GM19238 (cell line): ENCODE measurements around the gene DOCK1.
"Not testable (repeated sequence)": the region's sequence is repeated elsewhere in the genome, so short reads cannot be mapped to it uniquely, and the experiment has no call there.

ENCODE experiments used
- DNase-seq: peaks from one replicate; pipeline ENCODE4 v3.0.0; 2011; ENCODE audit warnings: low spot score; ENCODE audit not compliant: insufficient read length

DOCK1 gene

DNA sequence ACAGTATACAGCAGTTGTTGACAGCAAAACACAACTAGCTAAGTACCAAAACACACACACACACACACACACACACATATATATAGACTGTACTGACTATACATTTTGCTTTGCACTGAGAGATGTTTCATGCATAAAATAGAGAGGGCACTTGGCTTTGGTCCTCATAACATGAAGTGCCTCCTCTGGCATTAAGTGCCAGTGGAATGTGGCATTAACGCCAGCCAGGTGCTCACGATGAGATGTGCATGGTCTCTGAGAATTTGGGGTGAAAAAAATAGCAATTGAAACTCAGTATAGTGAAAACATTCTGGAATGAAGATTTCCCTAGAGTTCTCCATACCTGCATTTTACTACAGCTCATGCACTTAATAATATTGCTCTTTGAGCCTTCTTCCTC lies 361.2 kb downstream of the DOCK1 start:
- DNase-seq, result no peak

DNA sequence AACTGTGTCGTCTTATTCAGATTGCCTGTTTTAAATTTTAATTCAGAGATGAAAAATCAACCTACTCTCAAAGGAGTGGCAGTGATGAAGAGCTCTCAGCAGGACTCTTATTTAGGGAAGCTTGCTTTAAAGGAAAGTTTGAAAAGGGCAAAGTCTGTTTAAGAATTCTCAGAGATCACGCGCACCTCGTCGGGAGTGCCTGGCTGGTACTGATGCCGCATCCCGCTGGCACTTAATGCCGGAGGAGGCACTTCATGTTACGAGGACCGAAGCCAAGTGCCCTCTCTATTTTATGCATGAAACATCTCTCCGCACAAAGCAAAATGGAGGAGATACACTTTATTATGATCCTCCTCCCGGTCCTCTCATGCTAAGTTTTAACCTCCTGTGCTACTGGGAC lies 362.2 kb downstream of the DOCK1 start:
- no peak for DNase-seq

DNA sequence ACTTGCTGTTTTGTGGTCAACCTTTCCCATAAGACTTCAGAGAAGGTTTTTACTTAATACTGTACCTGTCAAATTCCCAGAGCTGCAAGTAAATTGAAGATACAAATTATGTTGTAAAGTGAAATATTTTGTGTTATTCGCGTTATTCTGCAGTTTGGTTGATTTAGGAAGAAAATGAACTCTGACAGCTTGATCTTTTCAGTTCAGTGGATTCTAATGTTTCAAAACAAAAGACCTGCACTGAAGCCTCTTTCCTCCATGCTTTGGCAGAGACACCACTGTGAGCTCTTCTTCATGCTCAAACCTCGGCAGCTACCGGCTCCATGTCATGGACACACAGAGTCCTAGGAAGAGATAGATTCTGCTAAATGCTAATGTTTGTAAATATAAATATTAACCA lies 366.8 kb downstream of the DOCK1 start:
- DNase-seq, result no peak

DNA sequence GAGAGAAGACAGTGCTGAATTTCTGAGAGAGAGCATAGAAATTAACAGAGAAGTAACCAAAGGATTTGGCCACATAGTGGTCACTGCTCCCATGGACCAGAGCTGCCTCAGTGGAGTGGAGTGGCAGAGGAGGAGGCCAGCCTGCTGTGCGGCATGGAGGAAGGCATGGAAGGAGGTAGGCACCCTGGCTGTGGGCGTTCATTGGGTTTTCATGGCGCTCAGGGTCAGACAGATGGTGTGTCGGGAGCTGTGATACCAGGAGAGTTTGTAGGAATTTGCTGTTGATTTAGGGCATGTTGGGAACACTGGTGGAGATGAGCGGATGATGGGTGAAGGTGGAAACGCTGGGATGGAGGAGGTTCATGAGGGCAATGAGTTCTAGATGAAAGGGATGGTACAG lies 370.0 kb downstream of the DOCK1 start:
- no peak for DNase-seq

DNA sequence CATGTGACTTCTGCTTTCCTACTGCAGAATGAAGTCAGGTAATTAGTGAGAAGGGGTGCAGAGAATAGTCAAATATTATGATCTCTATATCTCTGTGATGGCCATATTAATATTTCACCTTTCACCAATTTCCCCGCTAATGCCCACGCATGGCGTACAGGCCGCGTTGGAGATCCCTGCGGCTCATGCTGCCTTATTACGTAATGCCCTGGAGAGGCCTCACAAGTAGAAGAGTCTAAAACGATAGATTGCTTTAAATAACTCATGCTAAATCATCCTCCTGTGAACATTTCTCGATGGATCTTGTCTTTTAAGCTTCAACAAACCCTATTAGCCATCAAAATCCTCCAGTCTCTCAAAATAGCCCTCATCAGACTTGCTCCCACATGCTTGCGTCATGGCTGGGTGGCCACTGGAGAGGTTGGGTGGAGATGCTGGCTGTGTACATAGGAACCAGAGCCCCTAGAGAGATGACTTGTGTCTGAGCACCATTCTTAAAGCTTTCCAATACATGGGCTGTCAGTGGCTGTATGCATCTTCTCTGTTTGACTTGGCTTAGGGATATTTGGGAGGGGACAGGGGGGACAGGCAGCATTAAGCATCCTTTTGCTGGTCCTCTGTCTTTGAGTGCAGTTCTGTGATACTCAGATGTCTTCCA lies 370.7 kb downstream of the DOCK1 start:
- DNase-seq, result no peak

DNA sequence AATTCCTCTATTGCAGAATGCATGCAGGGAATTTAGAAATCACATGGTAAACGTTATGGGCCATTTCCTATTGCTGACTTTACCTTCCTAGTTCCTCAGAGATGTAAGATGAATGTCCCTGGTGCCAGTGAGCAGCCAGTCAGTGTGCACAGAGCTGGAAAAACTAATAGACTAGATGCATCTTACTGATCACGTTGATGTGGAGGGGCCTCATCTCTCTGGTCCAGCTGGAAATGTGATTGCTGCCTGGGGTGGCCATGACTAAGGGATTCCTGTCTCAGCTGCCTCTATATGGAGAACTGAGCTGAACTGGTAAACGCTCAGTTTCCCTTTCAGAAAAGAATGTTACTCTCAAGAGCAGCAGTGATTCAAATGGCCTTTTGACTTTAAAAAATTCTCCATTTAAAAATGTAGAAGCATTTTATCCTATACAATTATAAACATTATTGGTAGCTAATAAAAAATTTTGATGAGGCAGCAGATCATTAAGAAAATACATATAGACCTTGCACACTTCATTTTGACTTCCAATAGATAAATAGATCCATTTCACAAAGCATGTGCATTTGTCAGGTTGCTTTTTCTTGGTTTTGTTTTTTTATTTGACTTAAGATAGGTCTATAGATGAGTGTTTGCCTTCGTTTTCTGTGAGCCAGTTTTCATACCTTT lies 371.7 kb downstream of the DOCK1 start:
- DNase-seq, result no peak

DNA sequence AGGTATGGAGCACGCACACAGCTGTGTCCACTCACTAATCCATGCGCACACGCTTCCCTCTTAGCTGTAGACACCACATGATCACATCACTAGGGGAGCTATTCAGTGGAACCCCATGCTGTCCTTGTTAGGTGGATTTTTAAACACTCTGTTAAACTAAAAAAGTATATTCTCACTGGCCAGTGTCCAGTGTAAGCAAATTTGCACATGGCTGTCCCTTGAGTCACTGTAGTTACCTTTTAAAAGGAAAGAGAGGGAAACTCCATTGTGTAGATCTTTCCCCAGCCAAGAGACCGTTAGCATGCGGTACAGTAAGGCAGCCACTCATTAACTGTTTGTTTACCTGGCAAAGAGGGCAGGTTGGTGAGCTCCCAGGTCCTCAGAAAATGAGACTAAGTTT lies 372.8 kb downstream of the DOCK1 start:
- DNase-seq, result no peak

DNA sequence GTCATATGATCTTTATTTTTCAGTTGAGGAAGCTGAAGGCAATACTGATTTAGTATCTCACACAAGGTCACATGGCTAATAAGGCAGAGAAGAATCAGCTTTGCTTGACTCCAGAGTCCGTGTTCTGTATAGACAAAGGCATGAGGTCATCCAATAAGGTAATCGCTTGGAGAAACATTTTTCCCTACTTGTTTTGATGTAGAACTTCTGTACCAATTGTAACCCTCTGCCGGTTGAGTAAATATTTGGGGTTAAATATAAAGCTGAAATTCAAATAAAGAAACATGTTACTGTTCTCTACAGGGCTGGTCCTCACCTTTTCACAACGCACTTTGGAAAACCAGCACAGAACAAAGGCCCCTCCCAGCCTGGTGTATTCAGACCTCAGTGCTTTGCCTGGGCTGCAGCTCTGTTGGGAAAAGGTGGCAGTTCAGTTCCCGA lies 374.1 kb downstream of the DOCK1 start:
- no peak for DNase-seq

DNA sequence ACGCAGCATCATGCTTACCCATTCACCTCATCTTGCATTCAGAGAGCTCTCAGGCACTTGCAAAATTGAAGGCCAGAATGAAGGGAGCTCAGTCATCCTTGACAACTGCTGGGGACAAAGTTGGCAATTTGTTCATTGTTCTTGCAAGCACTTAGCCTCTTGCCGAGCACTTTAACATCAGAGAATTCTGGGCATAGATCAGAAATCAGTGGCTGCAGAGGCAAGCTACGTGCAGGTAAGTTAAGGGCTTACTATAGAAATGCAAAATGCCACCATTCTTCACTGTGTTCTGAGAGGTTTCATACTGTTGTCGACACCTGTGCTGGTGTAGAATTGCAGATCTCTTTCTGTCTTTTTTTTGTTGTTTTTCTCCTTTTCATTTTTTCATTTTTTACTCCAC lies 375.2 kb downstream of the DOCK1 start:
- DNase-seq, result no peak

DNA sequence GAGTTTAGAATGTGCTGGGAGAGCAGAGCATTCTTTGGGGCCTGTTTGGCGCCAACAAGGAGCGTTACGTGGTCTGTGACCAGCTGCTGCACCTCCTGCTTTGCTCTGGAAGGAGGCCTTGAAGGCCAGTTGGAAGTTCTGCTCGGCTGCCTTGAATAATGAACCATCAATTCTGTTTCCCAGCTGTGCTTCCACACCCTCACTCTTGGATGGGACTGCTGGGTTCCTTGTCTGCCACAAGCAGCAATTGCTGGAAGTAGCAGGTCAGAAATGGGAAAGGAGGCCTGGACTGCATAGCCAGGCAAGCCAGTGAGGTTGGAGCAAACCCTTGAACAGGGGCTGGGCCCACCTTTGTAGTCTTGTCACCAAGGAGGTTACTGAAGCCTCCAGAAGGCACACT lies 377.8 kb downstream of the DOCK1 start:
- DNase-seq, result no peak

DNA sequence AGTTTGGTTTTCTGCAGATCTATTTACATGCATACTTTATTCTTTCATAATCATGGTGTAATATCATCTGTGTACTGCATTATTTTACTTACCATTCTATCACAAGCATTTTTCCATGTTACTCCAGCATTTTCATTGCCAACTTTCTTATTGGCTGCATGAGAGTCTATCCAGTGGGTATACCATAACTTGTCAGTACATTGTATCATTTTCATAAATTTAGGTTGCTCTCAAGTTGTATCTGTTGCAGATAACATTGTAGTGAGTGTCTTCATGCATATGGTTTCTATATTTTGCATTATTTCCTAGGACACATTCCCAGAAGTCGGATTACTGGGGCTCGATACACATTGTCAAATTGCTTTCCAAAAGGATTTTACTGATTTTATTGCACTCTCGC lies 378.3 kb downstream of the DOCK1 start:
- DNase-seq, result no peak

DNA sequence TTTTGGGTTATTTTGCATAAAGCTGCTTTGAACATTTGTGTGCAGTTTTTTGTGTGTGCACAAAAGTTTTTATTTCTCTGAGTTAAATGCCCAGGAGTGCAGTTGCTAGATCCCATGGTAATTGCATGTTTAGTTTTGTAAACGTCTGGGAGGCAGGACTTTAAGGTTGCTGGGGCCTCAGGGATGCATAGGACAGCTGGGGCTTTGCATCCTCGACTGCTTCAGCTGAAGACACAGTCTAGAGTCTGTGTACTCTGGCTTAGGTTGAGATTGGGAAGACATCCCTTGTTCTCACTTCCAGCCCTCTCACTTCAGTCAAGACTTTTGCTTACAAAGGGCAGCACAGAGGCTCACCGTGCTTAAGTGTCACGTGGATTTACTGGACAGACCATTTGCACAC lies 385.6 kb downstream of the DOCK1 start:
- no peak for DNase-seq

DNA sequence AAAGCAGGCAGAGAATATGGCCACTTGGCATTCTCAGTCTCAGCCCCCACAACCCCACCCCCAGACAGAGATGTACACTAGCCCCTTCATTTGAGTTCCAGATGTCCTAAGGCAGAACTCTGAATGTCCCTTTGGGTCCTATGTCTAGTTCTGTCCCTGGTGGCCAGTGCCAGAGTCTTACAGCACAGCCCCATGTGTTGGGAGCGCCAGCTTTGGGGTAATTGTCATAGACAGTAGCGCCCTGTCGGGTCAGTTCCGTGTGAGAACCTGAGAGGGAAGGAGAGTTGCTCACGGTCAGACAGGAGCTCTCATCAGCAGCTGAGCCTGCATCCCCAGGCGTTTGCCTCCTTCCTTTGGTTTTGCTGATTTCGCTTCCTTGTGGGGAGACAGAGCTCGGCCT lies 386.1 kb downstream of the DOCK1 start:
- no peak for DNase-seq

DNA sequence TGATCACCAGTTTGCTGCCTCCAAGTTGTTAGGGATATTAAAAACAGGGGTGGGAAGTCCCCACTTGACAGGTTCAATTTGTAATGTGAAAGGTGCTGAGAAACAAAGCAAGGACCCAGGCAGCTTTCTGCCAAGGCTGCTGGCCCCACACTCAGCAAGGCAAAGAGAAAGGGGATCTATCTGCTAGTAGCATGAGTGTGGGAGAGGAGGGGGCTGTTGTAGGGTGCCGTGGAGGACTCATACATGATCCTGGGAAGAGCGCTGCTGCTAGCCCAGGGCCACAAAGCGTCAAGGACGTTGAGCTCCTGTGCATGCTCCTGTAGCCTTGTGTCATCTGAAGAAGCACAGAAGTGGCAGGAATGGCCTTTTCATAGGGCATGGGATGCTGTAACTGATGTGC lies 387.7 kb downstream of the DOCK1 start:
- DNase-seq, result no peak

DNA sequence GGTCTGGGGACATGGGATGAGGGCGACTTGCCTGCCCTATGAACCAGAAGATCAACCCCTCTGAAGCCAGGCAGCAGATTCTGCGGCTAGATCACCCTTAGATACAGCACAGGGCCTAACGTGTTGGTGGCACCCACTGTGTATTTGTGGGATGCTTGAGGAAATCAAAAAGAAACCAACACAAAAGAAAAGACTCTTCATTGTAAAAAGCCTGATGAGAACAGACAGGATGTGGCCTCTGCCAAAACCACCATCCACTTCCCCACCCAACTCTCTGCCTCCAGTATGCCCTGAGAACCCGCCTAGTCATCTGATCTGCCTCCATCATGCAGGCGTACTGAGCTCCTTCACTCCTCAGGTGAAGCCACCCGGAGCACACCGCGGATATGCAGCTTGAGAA lies 388.4 kb downstream of the DOCK1 start:
- DNase-seq, result no peak

DNA sequence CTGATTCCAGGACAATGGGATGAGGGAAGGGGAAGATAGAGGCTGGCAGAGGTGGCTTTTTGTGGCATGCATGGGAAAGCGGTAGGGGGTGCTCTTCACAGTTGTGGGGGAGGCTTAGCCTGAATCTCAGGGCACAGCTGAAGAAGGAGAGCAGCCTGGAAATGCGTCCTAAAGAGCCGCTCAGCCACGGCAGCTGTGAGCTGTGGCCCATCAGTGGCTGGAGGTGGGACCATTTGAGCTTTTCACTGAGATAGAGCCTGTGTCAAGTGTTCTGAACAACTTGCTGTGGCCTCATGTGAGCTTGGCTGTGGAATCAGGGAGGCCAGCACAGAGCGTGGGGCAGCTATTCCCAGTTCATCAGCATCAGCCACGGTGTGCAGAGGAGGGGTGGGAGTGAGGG lies 391.5 kb downstream of the DOCK1 start:
- DNase-seq, result no peak

DNA sequence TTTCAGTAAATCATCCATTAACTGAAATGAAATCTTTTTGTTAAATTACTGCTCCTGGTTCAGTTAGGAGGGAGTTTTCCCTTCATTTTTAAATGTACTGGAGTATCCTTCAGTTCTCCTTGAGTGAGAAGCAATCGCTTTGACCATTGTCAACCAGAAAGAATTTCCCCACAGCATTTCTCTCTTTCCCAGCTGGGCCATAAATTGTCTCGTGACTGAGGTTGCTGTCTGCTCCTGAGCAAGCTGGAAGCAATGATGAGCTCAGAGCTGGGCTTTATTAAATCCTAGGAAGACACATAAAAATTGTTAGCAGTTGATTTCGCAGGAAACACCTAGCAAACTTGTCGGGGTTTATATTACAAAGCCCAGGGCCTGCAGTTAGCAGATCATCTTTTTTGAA lies 393.2 kb downstream of the DOCK1 start:
- DNase-seq, result no peak

DNA sequence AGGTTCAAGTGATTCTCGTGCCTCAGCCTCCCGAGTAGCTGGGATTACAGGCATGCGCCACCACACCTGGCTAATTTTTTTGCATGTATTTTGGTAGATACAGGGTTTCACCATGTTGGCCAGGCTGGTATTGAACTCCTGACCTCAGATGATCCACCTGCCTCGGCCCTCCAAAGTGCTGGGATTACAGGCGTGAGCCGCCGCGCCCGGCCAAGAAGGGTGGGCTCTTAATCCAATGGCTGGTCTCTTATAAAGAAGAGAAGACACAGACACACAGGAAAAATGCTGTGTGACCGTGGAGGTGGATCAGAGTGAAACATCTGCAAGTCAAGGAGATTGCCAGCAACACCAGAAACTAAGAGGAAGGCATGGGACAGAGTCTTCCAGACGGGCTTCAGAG lies 394.0 kb downstream of the DOCK1 start:
- not testable (repeated sequence) for DNase-seq

DNA sequence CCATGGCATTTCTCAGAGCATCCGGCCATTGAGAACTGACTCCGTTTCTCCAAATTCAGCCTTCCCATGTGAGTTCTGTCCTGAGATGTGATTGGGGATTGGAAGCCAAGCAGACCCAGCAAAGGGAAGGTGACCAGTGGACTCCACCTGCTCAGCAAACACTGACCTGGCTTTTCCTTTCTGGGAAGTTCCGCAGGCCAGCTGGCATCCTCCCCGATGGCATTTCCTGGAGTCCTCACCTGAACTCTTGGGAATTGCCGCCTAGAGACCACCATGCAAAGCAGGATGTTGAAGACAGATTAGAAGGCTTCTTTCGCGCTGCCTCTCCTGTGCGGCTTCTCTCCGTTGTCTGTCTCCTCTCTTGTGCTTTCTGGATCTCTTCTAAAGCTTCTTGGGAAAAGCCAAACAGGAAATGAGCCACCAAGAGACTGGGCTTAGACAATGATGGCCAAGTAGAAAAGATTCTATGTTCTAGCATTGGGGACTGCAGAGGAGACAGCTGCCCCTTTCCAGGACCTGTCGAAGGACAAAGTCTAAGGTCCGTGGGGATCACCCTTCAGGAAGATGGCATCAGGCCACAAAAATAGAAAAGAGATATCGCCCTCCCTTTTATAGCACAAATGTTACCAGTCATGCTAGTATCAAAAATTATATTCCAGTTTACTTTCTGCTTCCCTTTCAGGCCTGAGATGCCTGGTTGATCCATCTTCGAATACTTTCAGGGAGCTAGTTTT lies 394.9 kb downstream of the DOCK1 start:
- DNase-seq, result no peak

DNA sequence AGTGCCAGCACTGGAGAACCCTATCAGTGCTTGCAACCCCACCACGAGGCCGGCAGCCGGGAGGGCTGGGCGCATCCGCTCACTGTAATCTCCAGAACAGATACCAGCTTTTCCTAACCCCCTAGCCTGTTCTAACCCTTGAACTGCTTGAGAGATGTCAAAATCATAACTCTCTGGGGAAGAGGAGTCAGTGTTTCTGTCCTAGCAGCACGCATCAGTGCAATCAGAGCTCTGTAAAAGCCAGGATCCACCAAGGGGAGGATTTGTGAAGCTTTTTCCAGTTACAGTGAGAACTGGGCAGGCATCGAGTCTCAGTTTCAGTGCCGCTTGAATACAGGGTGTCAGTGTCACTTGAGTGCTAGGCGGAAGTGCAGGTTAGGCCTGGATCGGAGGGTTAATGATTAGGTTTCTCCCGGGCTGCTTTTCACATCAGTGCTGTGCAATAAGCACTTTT lies 395.7 kb downstream of the DOCK1 start:
- DNase-seq, result no peak

DNA sequence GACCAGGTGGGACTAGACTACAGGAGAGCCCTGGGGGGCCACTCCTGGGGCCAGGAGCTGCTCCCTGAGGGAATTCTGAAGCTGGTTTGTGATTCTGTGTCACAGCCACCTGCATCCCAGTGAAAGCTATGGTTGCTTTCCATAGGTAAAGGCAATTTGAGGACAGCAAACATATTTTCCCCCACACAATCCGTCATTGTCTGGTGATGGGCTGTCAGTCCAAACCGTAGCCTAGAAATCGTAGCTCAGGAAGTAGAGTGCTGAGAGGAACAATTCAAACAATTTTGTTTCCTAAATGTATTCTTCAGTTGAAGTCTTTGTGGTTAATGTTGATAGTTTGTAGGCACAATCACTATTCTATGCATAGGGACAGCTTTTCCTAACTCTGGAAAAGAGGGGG lies 397.1 kb downstream of the DOCK1 start:
- DNase-seq, result no peak

DNA sequence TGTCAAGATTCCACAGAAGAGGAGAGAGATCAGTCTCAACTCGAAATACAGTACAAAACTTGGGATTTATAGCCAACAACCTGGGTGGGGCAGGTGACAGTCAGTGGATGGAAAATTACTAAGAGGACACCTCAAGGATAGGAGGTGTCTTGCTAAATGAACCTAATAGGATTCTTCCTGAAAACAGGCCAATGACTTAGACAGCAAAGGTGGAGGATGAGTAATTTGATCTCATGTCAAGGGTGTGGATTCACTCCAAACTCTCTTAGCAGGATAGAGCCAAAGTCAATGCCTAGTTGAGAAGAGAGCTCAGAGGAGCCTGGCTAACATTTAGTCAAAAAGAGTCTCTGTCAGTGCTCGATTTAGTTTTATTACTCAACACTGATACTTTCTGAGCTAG lies 397.9 kb downstream of the DOCK1 start:
- DNase-seq, result no peak

DNA sequence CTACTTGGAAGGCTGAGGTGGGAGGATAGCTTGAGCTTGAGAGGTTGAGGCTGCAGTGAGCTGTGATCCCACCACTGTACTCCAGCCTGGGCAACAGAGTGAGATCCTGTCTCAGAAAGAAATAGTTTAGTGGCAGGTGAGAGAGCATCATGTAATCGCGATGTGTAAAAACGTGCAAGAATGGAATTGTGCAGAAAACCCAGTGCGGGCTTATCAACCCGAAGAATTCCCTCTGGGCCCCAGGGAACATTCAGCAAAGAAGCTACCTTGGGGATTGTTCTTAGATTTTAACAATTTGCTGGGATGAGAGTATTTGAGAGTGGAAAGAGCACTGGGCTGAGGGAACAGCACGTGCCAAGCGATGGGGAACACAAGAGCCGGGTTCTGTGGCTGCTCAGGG lies 398.5 kb downstream of the DOCK1 start:
- DNase-seq, result no peak
